22Rv1 (cell line): ENCODE measurements around the gene FARS2.

Experiments used
- H3K27ac ChIP-seq: fragments of 450-650 bp; 2 replicates; pipeline ENCODE4 v1.5.1; 2017
- ZFX ChIP-seq: fragments of 450-650 bp; IDR thresholded peaks from 2 replicates; pipeline ENCODE4 v1.6.1; 2017; ENCODE audit warnings: antibody characterized with exemption, borderline replicate concordance
- TF ChIP-seq, protein P1 (sequence below): fragments of 450-650 bp; IDR thresholded peaks from 2 replicates; pipeline ENCODE4 v1.5.1; 2017; ENCODE audit warnings: mild to moderate bottlenecking

Gene FARS2

DNA sequence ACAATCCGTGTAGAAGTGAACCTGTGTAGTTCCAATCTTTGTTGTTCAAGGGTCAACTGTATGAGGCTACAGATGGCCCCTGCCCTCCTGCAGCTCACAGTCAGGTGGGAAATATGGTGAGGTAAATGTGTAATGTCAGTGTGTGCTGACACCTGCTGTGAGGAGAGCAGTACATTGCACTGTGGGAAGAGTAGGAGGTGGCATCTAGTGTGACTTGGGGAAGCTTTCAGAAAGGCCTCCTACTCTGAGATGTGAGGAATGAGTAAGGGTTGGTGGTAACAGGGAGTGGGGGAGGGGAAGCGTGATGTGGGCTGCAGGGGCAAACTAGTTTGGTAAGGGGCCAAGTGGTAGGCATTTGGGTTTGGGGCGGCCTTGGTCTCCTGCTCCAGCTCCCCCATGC lies 188.8 kb downstream of the FARS2 start:
- TF ChIP-seq, protein P1, sequence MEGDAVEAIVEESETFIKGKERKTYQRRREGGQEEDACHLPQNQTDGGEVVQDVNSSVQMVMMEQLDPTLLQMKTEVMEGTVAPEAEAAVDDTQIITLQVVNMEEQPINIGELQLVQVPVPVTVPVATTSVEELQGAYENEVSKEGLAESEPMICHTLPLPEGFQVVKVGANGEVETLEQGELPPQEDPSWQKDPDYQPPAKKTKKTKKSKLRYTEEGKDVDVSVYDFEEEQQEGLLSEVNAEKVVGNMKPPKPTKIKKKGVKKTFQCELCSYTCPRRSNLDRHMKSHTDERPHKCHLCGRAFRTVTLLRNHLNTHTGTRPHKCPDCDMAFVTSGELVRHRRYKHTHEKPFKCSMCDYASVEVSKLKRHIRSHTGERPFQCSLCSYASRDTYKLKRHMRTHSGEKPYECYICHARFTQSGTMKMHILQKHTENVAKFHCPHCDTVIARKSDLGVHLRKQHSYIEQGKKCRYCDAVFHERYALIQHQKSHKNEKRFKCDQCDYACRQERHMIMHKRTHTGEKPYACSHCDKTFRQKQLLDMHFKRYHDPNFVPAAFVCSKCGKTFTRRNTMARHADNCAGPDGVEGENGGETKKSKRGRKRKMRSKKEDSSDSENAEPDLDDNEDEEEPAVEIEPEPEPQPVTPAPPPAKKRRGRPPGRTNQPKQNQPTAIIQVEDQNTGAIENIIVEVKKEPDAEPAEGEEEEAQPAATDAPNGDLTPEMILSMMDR, result no peak
- no peak for TF ChIP-seq ZFX
- H3K27ac ChIP-seq, result no peak overlapping the region

DNA sequence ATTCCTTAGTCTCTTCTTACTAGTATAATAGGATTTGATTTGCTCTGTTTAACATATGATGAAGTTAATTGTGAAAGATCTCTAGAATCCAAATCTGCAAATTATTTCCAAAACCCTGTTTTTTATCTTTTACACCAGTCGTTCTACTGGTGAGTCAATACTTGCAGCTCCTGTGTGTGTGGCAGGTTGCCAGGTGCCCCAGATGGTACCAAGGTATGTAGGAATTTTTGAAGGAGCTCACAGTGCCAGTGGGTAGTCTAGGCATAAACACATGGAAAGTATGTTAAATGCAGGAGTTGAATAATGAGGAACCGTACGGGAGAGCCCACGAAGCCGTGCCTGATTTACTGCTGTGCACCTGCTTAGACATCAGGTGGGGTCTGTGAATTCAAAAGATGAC lies 192.2 kb downstream of the FARS2 start:
- TF ChIP-seq, protein P1, result no peak
- TF ChIP-seq ZFX, result no peak
- H3K27ac ChIP-seq, result no peak overlapping the region

DNA sequence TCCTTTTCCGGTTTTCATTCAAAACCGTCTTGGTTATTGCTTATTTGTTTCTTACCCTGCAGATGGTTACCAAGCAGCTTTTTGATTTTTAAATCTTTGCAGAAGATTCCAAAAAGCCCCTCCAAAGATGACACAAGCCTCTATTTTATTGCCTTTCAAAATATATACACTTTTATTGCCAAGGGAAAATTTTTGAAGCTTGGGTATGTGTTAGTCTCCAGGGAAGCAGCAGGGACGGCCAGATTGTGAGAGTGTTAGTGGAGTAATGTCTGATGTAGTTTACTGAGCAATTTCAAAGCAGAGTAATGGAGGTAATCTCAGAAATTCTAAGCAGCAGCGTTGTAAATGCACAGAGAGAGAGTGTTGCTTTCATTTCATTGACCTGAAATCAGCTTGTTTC lies 193.8 kb downstream of the FARS2 start:
- TF ChIP-seq, protein P1, result no peak
- no peak for TF ChIP-seq ZFX
- no peak overlapping the region for H3K27ac ChIP-seq

DNA sequence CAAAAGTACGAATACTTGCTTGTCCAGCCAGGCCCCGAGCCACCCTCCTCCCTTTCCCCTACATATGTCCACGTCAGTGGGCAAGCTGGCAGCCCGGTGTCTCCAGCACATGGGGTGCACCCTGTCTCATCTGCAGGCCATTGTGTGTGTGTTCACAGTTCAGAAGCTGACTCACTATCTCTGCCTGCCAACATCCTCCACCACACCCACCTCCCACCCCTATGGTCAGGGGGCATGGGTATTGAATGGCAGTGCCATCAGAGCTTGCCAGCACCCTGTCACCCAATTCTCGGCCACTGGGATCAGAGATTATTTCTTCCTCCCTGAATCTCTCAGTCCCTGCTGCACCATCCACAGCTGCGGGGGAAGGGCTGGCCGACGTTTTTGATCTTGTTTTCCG lies 195.7 kb downstream of the FARS2 start:
- TF ChIP-seq, protein P1, result no peak
- TF ChIP-seq ZFX, result no peak
- peak overlapping the region; percentile 67; the same call in 1 of the 2 replicates for H3K27ac ChIP-seq

DNA sequence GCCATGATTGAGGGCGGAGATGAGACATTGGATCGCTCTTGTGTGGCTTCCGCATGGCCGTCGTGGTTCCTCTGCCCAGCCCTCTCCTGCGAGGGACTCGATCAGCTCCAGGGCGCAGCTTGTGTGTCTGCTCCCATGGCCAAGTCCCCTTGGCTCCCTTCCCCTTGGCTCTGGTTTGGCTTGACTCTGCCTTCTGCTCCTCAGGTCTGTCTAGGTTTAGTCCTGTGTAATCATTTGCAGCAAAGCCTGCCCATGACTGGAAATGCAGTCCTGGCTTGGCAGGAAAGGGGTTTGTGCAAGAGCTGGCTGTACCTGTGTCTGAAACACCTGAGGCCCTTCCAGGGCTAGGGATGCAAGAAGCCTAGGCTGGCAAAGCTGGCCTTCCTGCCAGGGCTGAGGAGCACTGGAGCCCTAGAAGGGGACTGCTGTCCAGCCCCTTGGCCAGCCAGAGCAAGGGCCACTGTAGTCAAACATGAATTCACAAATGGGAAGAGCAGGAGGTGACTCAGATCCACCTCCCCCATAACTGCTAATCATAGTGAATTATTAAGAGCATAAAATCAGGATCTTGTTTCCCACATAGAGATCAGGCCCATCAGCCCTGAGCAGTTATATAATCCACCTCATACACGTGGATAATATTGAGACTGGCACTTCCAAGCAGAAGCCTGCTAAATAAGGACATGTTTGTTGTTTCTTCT lies 196.8 kb downstream of the FARS2 start:
- peak overlapping the region; percentile 67 for H3K27ac ChIP-seq
- TF ChIP-seq ZFX, result no peak
- TF ChIP-seq, protein P1, result no peak

DNA sequence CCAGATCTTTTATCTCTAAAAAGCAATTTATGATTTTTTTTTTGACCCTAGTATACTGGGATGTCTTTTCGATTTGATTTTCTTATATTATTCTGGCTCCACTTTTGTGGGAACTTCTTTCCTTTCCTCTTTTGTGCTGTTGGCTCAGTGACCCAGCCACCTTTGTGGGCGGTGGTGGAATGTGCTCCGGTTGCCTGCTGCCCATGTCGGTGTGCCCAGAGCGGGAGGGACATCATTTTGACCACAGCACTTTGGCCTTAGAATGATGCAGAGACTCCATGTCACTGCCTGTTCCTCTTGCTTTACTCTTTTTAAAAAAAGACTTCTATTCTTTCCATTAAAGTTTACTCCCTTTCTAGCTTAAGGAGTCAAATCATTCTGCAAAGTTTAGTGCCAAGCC lies 198.0 kb downstream of the FARS2 start:
- H3K27ac ChIP-seq, result no peak overlapping the region
- TF ChIP-seq, protein P1, result no peak
- TF ChIP-seq ZFX, result no peak

DNA sequence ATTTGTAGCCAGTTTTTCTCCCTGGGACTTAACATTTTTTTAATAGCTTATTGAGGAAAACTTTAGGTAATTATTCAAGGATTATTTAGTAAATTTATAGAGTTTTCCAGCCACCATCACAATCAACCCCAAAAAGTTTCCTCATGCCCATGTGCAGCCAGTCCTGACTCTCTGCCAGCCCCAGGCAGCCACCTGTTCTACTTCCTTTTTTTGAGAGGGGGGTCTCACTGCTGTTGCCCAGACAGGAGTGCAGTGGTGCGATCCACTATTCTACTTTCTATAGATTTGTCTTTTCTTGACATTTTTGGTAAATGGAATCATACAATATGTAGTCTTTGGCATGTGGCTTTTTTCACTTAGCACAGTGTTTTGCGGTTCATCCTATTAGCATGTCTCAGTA lies 200.1 kb downstream of the FARS2 start:
- no peak for TF ChIP-seq ZFX
- TF ChIP-seq, protein P1, result no peak
- H3K27ac ChIP-seq, result no peak overlapping the region
